Uterus (tissue), 2 donors: ENCODE data around the gene STUB1.

Experiments
- POLR2A ChIP-seq, 2 donors: fragments of 450-650 bp; IDR thresholded peaks; one replicate each; pipeline ENCODE4 v1.6.1; 2016; ENCODE audit warnings: antibody characterized with exemption in 2 of 2, mild to moderate bottlenecking in 1 of 2, moderate library complexity in 1 of 2
- TF ChIP-seq, protein P1 (sequence below), 4 experiments: fragments of 200-600 bp in 2 of 4; fragments of 450-650 bp in 2 of 4; sonication (generic) in 2 of 4; IDR thresholded peaks; one replicate each; pipeline ENCODE4 v1.5.1; 2016 to 2019; ENCODE audit warnings: antibody characterized with exemption in 4 of 4, mild to moderate bottlenecking in 2 of 4, moderate library complexity in 1 of 4

DNA sequence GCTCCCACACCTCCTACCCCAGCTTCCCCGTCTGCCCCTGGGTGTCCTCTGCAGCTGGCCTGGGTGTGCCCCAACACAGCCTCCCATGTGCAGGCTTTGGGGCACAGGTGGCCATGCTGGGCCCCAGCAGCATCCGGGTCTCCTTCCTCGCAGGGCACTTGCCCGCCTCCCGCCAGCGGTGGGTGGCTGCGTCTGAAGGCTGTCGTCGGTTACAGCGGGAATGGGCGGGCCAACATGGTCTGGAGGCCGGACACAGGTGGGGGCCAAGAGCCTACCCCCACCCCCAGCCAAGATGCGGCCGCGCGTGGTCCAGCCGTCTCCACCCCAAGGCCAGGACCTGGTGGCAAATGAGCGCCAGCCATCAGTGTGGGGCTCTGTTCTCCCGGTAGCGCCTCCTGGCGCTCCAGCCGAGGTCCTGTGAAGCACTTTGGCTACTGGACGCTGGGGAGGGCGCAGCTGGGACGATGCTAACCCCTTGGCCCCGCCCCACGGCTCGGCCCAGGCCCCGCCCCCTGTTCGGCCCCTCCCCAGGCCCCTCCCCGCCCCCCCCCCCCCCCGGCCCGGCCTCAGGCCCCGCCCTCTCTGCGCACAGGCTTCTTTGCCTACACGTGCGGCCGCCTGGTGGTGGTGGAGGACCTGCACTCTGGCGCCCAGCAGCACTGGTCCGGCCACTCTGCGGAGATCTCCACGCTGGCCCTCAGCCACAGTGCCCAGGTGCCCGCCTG, 19.6 kb upstream of the STUB1 start:
- TF ChIP-seq, protein P1, sequence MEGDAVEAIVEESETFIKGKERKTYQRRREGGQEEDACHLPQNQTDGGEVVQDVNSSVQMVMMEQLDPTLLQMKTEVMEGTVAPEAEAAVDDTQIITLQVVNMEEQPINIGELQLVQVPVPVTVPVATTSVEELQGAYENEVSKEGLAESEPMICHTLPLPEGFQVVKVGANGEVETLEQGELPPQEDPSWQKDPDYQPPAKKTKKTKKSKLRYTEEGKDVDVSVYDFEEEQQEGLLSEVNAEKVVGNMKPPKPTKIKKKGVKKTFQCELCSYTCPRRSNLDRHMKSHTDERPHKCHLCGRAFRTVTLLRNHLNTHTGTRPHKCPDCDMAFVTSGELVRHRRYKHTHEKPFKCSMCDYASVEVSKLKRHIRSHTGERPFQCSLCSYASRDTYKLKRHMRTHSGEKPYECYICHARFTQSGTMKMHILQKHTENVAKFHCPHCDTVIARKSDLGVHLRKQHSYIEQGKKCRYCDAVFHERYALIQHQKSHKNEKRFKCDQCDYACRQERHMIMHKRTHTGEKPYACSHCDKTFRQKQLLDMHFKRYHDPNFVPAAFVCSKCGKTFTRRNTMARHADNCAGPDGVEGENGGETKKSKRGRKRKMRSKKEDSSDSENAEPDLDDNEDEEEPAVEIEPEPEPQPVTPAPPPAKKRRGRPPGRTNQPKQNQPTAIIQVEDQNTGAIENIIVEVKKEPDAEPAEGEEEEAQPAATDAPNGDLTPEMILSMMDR (IDR thresholded peaks at IDR 0.05): peak; percentile 51 to 76 (median 72)
- peak in 1 of 2 donors; percentile 10 for TF ChIP-seq POLR2A (IDR thresholded peaks at IDR 0.05)
